SH-SY5Y (cell line): ENCODE measurements around the gene RASAL3.

Experiments
- GATA2 ChIP-seq: IDR thresholded peaks from 2 replicates; pipeline ENCODE4 v1.6.1; 2011; ENCODE audit warnings: mild to moderate bottlenecking, low read depth, low read length
- GATA3 ChIP-seq: IDR thresholded peaks from 2 replicates; pipeline ENCODE4 v1.6.1; 2011; ENCODE audit warnings: low read depth, mild to moderate bottlenecking, low read length, moderate library complexity

Gene RASAL3

GRCh38 chr19:15403151-15403531 is 61.2 kb downstream of the RASAL3 start:
- no peak for TF ChIP-seq GATA3
- TF ChIP-seq GATA2 = no peak

DNA sequence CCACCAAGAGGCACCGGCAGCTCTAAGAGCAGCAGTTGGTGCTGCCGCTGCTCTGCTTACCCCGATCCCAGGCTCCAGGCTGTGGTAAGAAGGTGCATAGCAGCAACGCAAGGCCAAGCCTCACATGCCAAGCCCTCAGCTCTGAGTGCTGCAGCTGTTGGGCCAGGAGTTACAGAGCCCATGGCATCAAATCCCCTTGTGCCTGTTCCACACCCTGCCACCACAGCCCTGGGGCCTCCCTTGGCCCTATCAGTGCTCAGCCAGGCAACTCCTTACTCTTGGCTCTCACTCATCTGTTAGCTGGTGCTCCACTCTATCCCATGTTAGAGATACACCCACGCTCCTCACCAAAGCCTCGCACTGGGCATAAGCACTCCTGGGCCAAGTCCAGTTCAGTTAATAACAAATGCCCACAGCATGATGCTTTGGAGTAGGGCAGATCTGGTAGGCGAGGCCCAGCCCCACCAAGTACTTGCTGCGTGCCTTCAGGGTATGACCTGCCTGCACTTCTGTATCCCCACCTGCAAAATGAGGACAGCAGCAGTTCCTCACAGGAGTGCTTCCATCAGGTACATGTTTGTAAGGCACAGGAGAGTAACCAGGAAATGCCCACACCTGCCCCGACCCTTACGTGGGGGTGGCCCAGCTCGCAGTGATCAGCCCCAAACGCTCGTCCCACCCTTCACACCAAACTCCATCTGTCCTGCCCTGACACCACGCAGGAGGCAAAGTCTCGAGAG is 61.8 kb downstream of the RASAL3 start:
- no peak for TF ChIP-seq GATA2
- no peak for TF ChIP-seq GATA3
